ENCODE data around the gene RAB33B.
A peak's percentile ranks its signal among the peaks of the same experiment; 100 is the strongest.

Gene RAB33B

GRCh38 chr4:139506774-139507173 is 52.9 kb downstream of the RAB33B start:
- no peak for DNase-seq (ENCODE audit: low spot score)

DNA sequence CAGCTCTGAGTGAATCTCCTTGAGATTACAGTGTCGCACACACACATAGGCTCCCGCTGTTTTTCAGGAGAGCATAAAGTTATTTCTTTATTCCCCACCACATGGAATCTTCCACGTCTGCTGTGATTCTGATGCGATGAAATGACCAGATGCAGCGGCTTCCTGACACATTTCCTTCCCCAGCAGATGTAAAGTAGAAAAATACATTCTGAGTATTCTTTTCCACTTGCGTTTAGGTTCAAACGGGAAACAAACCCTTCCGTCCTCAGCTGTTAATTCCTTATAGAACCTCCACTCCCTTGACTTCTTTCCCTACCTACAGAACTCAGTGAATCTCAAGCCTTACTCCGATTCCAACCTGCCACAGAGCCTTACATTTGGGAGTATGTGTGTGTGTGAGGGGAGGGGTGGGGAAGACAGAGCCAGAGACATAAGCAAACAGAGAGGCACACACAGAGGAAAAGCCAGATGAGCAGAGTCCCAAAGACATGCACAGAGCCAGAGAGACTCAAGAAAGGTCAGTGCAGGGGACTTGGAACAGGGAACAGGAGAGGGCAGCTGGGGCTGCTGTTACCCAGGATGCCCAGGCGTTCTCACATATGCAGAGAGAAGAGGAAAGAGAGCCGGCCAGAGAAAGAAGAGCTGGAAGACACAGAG is 54.8 kb downstream of the RAB33B start:
- DNase-seq (ENCODE audit: low spot score), result no peak

GRCh38 chr4:139509727-139510410 is 55.9 kb downstream of the RAB33B start:
- no peak for DNase-seq (ENCODE audit: low spot score)

GRCh38 chr4:139511320-139511719 is 57.4 kb downstream of the RAB33B start:
- no peak for DNase-seq (ENCODE audit: low spot score)

- DNase-seq (ENCODE audit: low spot score), result peak; percentile 5
These were observed 60.6 kb downstream of the RAB33B start for GRCh38 chr4:139514382-139515059.

DNA sequence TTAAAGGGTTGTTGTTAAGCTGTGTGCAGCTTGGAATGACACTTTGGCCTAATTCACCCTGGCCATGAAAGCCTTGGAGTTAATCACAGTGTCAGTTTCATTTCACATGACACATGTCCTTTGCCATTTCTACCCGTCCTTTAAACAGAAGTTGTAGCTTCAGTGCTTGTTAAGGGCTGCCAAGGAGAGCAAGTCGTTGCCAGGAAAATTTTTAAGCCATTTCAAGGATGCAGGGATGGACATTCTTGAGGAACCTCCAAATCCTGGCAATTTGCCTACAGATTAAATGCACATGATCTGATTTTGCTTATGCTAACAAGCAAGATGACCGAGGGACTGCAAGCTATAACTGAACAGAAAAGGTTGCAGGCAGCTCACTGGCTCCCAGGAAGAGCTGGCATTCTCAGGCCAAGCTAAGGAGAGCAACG is 61.6 kb downstream of the RAB33B start:
- no peak for DNase-seq (ENCODE audit: low spot score)

- no peak for DNase-seq (ENCODE audit: low spot score)
These were observed 68.0 kb downstream of the RAB33B start for GRCh38 chr4:139521754-139522401.

DNA sequence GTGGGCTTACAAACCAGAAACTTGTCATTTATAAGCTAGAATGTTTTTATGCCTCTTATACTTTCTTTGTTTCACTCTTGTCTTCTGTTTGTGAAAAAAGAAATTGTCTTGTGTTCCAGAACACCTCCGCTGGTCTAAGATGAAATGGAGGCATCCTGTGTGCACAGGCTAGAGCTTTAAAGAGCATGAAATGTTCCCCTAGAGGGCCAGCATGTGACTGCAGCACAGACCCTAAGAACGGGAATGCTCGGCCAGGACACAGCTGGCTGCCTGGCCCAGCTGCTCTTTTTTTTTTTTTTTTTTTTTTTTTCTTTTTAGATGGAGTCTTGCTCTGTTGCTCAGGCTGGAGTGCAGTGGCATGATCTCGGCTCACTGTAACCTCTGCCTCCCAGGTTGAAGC is 68.5 kb downstream of the RAB33B start:
- peak; percentile 5 for DNase-seq (ENCODE audit: low spot score)

DNA sequence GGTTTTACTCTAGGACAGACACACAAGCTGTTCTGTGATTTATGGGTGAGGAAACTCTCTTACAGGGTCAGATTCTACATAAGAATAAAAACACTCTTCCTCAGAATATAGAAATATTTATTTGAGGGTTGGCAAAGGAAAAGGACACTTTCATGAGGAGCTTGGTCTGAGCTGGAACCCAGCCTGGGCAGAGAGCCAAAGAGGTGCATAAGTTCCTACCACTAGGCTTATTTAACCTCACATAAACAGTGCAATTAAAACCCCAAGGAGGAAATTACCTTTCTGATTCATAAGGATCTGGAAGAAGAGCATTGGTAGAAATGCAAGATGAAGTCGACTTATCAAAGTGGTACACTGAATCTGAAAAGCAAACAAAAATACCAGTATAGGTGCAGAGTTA is 69.2 kb downstream of the RAB33B start:
- no peak for DNase-seq (ENCODE audit: low spot score)

DNA sequence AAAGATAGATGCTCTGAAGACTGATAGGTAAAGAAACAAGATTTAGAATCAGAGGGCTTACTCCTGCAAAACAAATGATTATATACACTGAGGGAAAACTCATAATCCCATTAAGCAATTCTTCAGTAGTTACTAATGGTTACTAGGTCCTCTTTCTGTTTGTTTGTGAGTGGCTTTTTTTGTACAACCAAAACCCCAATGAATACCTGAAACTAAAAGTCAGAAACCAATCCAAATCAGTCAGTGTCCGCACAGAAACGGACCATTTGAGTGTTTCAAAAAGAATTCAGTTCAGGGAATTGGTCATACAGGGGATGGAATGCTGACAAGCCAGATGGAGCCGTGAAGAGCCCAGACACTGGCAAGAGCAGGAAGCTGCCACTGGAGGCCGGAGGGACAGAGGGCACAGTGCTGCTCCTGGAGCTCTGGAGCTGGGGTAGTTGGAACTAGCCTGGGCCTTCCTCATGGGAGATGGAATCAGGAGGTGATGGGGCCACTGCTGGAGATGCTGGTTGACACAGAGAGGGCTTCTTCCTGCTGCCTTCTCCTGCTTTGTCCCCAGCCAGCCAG is 70.2 kb downstream of the RAB33B start:
- DNase-seq (ENCODE audit: low spot score), result no peak

DNA sequence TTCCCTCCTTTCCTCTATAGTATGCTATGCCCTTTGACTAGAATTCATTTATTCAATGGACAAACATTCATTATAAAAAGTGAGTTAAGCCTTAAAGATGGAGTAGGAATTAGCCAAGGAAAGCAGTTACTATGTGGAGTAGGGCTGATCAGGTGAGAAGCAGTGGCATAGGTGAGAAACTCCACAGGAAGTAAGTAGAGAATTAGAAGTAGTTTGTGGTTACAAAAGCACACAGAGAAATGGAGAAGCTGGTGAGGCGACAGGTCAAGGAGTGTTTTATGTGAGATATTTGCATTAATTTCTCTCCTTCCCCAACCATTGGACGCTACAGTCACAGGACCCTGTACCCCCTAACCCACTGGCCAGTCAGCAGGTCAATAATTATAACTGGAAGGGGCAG is 71.5 kb downstream of the RAB33B start:
- DNase-seq (ENCODE audit: low spot score), result no peak

Small RNAs within 50 kb of the gene (small RNA-seq; reads per million reads assigned to genes)
- 0 reads per million in 2 experiments for gene RF01225
